DND-41 (cell line): ENCODE results near the gene MEIOB.
A peak's percentile ranks its signal among the peaks of the same experiment; 100 is the strongest.

ENCODE experiments used
- ATAC-seq: fragments of 200-7000 bp; cut with Tn5 transposase; 3 replicates; pipeline ENCODE4 v1.9.1; 2021; ENCODE audit warnings: low read depth; ENCODE audit not compliant: insufficient read depth
- DNase-seq: peaks from one replicate; pipeline ENCODE4 v3.0.0-alpha.2; 2020
- H2AFZ ChIP-seq: 2 replicates; pipeline ENCODE4 v1.6.0; 2012; ENCODE audit warnings: low read depth, low read length
- H3K27ac ChIP-seq: 2 replicates; pipeline ENCODE4 v1.5.1; 2012; ENCODE audit warnings: low read length, inconsistent platforms
- H3K27me3 ChIP-seq: fragments of 200-600 bp; sonication (generic); 2 replicates; pipeline ENCODE4 v1.6.0; 2012; ENCODE audit warnings: low read length, mild to moderate bottlenecking, inconsistent platforms; ENCODE audit not compliant: insufficient read depth, poor library complexity
- H3K36me3 ChIP-seq: 2 replicates; pipeline ENCODE4 v1.5.1; 2012; ENCODE audit warnings: low read length, inconsistent platforms; ENCODE audit not compliant: insufficient read depth
- H3K4me1 ChIP-seq: 2 replicates; pipeline ENCODE4 v1.5.1; 2012; ENCODE audit warnings: mild to moderate bottlenecking, low read length; ENCODE audit not compliant: insufficient read depth
- H3K4me2 ChIP-seq: 2 replicates; pipeline ENCODE4 v1.6.0; 2012; ENCODE audit warnings: mild to moderate bottlenecking, moderate library complexity, low read length, inconsistent platforms; ENCODE audit not compliant: insufficient read depth
- H3K4me3 ChIP-seq, 2 experiments: fragments of 200-600 bp in 1 of 2; shearing (Covaris generic) in 1 of 2; 2 replicates each; pipeline ENCODE4 v1.5.1; 2012 to 2016; ENCODE audit warnings: inconsistent platforms in 2 of 2, low read length in 2 of 2, mild to moderate bottlenecking in 2 of 2, low read depth in 1 of 2, moderate library complexity in 1 of 2
- H3K79me2 ChIP-seq: 2 replicates; pipeline ENCODE4 v1.6.0; 2012; ENCODE audit warnings: low read length, inconsistent platforms; ENCODE audit not compliant: insufficient read depth
- H3K9ac ChIP-seq: 2 replicates; pipeline ENCODE4 v1.6.0; 2012; ENCODE audit warnings: low read depth, mild to moderate bottlenecking, inconsistent platforms, low read length, moderate library complexity
- H3K9me3 ChIP-seq: 2 replicates; pipeline ENCODE4 v1.5.1; 2012; ENCODE audit warnings: low read length, moderate library complexity, mild to moderate bottlenecking, inconsistent platforms; ENCODE audit not compliant: insufficient read depth, severe bottlenecking
- H4K20me1 ChIP-seq: 2 replicates; pipeline ENCODE4 v1.6.0; 2012; ENCODE audit warnings: low read length; ENCODE audit not compliant: insufficient read depth
- EZH2 ChIP-seq: IDR thresholded peaks from 3 replicates; pipeline ENCODE4 v1.6.1; 2012; ENCODE audit warnings: borderline replicate concordance, low read depth, mild to moderate bottlenecking, moderate library complexity, low read length, inconsistent platforms; ENCODE audit not compliant: severe bottlenecking
- TF ChIP-seq, protein P1 (sequence below): IDR thresholded peaks from 2 replicates; pipeline ENCODE4 v1.5.1; 2012; ENCODE audit warnings: borderline replicate concordance, low read length, moderate library complexity, mild to moderate bottlenecking; ENCODE audit not compliant: poor library complexity, severe bottlenecking; ENCODE audit errors: extremely low read depth

Gene MEIOB

DNA sequence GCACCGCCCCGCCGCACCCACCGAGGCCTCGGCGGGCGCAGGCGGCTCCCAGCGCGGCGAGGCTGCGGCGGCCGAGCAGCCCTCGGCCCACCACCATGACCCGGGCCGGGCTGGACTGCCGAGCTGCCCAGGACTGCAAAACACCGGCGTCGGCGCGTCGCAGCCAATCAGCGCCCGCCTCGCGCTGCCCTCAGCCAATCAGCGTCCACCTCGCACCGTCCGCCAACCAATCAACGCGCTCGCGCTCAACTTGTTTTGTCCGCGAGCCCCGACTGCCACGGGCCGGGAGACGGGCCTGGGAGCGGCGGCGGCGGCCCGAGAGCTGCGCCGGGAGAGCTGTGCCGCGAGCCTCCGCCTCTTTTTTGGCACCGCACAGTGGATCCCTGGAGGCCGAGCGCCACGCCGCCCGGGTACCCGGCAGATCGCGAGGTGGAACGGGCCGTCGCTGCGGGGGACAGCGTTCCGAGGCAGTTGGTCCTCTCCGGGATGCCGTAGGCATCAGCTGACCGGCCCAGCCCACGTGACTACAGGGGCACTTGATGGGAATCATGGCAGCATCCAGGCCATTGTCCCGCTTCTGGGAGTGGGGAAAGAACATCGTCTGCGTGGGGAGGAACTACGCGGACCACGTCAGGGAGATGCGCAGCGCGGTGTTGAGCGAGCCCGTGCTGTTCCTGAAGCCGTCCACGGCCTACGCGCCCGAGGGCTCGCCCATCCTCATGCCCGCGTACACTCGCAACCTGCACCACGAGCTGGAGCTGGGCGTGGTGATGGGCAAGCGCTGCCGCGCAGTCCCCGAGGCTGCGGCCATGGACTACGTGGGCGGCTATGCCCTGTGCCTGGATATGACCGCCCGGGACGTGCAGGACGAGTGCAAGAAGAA lies 45.0 kb downstream of the MEIOB start, which contains the start of the genes FAHD1 and HAGH:
Gene FAHD1 (plus strand): TSS at position 516 of the 883 bp plus-strand sequence. CDS start 33 bp downstream, at position 549.
Gene HAGH (minus strand): TSS at position 135 of the 883 bp plus-strand sequence. CDS start 38 bp downstream, at position 97.
- peaks cover 23% of the 10 kb centered on the region for H3K36me3 ChIP-seq
- no peaks in the 10 kb centered on the region for H3K9me3 ChIP-seq
- peak within 1 kb of the TSS; percentile 90 for H3K4me2 ChIP-seq
- H4K20me1 ChIP-seq: peaks cover 18% of the 10 kb centered on the region
- peak within 1 kb of the TSS; percentile 57 to 95 for H3K4me3 ChIP-seq
- peaks cover 53% of the 10 kb centered on the region for H3K4me1 ChIP-seq
- H3K9ac ChIP-seq: peak within 1 kb of the TSS; percentile 73
- DNase-seq (peak; percentile 91), ATAC-seq (peak; percentile 90)
- peak within 1 kb of the TSS; percentile 70 for H3K27ac ChIP-seq
- no peaks in the 10 kb centered on the region for H3K27me3 ChIP-seq
- peak within 1 kb of the TSS; percentile 99 for H2AFZ ChIP-seq
- H3K79me2 ChIP-seq: peaks cover 55% of the 10 kb centered on the region
- no peak for TF ChIP-seq EZH2
- TF ChIP-seq, protein P1, sequence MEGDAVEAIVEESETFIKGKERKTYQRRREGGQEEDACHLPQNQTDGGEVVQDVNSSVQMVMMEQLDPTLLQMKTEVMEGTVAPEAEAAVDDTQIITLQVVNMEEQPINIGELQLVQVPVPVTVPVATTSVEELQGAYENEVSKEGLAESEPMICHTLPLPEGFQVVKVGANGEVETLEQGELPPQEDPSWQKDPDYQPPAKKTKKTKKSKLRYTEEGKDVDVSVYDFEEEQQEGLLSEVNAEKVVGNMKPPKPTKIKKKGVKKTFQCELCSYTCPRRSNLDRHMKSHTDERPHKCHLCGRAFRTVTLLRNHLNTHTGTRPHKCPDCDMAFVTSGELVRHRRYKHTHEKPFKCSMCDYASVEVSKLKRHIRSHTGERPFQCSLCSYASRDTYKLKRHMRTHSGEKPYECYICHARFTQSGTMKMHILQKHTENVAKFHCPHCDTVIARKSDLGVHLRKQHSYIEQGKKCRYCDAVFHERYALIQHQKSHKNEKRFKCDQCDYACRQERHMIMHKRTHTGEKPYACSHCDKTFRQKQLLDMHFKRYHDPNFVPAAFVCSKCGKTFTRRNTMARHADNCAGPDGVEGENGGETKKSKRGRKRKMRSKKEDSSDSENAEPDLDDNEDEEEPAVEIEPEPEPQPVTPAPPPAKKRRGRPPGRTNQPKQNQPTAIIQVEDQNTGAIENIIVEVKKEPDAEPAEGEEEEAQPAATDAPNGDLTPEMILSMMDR: no peak

DNA sequence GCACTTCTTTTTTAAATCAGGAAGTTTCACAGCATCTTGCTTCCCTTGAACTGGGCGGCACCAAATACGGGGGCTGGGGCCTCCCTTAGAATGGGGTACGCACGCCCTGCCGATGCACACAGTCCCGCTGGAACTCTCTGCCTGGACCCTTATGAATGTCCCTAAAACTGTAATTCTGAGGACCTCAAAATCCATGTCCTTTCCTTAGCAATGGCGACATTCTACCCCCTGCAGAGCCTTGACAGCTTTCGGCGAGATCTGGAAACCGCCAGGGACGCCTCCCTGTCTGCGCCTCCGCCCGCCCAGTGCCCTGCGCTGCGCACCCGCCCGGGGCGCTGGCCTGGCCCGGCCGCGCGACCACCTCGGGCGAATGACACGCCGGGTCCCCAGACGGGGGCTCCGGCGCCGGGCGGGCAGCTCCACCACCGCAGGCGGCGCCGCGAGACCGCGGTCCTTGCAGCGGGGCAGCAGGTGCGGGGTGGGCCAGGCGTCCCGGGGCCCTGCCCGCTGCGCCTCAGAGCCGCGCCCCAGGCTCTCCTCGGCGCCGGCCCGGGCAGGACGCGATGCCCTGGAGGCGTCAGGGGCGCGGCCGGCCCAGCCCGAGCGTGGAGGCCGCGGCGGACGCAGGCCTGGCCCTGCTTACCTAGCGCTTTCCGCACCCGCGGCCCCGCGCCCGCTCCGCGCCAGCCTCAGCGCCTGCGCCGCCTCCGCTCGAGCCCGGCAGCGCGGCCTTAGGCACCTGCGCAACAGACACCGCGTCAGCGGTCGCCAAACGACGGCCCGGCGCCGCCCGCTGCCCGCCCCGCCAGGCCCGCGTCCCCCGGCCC lies 45.9 kb downstream of the MEIOB start:
- Histone ChIP-seq H4K20me1 (peaks cover 19% of the 10 kb centered on the region), H3K27ac (peak overlapping the region; percentile 70), H3K79me2 (peaks cover 56% of the 10 kb centered on the region), H3K9me3 (no peaks in the 10 kb centered on the region), H3K4me2 (peak overlapping the region; percentile 90), H3K4me3 (peak overlapping the region; percentile 19 to 95; a peak in 3 of 4 replicates), H3K4me1 (peaks cover 53% of the 10 kb centered on the region), H3K27me3 (no peaks in the 10 kb centered on the region), H3K9ac (peak overlapping the region; percentile 73), H2AFZ (peak overlapping the region; percentile 99), H3K36me3 (peaks cover 28% of the 10 kb centered on the region)
- TF ChIP-seq, protein P1: peak; percentile 26
- no peak for TF ChIP-seq EZH2
- DNase-seq (peak; percentile 26), ATAC-seq (peak; percentile 69)

DNA sequence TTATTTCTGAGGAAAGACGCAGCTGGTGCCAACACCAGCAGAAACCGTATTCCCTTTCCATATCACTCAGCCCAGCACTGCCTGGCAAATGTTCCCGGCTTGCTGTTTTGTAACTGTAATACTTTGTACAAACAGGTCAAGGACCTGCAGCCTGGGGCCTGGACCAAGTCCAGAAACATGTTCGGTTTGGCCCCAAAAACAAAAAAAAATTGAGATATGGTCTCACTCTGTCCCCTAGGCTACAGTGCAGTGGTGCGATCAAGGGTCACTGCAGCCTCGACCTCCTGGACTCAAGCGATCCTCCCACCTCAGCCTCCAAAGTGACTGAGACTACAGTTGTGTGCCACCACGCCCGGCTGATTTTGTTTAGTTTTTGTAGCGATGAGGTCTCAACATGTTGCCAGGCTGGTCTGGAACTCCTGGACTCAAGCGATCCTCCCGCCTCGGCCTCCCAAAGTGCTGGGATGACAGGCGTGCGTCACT lies 46.5 kb downstream of the MEIOB start:
- Histone ChIP-seq H3K9me3 (no peaks in the 10 kb centered on the region), H2AFZ (peak overlapping the region; percentile 99; the same call in 1 of the 2 replicates), H3K79me2 (peaks cover 56% of the 10 kb centered on the region), H3K27me3 (no peaks in the 10 kb centered on the region), H3K4me3 (peak overlapping the region; percentile 19 to 95; a peak in 3 of 4 replicates), H3K36me3 (peaks cover 33% of the 10 kb centered on the region), H3K4me2 (peak overlapping the region; percentile 90), H3K27ac (peak overlapping the region; percentile 28; the same call in 1 of the 2 replicates), H3K9ac (peak overlapping the region; percentile 73), H4K20me1 (peaks cover 22% of the 10 kb centered on the region), H3K4me1 (peaks cover 52% of the 10 kb centered on the region)
- ATAC-seq (no peak), DNase-seq (no peak)
- TF ChIP-seq, protein P1: no peak
